Lower leg skin (tissue), 3 donors: ENCODE measurements around the gene SLC16A12.
"Not testable (repeated sequence)": the region's sequence is repeated elsewhere in the genome, so short reads cannot be mapped to it uniquely, and the experiment has no call there.

ENCODE experiments used
- POLR2A ChIP-seq, 2 donors: fragments of 450-650 bp; IDR thresholded peaks; one replicate each; pipeline ENCODE4 v1.6.1; 2016 to 2017; ENCODE audit warnings: antibody characterized with exemption in 2 of 2, mild to moderate bottlenecking in 1 of 2, moderate library complexity in 1 of 2
- TF ChIP-seq, protein P1 (sequence below), 3 donors: fragments of 450-650 bp; IDR thresholded peaks; one replicate each; pipeline ENCODE4 v1.5.1; 2016; ENCODE audit warnings: antibody characterized with exemption in 3 of 3, mild to moderate bottlenecking in 3 of 3, moderate library complexity in 2 of 3

DNA sequence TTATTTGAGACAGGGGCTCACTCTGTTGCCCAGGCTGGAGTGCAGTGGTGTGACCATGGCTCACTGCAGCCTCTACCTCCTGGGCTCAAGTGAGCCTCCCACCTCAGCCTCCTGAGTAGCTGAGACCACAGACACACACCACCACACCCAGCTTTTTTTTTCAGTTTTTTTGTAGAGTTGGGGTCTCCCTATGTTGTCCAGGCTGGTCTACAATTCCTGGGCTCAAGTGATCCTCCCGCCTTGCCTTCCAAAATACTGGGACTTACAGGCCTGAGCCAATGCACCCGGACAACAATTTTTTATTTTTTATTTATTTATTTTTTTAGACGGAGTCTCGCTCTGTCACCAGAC, 144.2 kb downstream of the SLC16A12 start:
- not testable (repeated sequence) for TF ChIP-seq POLR2A (IDR thresholded peaks at IDR 0.05)
- TF ChIP-seq, protein P1, sequence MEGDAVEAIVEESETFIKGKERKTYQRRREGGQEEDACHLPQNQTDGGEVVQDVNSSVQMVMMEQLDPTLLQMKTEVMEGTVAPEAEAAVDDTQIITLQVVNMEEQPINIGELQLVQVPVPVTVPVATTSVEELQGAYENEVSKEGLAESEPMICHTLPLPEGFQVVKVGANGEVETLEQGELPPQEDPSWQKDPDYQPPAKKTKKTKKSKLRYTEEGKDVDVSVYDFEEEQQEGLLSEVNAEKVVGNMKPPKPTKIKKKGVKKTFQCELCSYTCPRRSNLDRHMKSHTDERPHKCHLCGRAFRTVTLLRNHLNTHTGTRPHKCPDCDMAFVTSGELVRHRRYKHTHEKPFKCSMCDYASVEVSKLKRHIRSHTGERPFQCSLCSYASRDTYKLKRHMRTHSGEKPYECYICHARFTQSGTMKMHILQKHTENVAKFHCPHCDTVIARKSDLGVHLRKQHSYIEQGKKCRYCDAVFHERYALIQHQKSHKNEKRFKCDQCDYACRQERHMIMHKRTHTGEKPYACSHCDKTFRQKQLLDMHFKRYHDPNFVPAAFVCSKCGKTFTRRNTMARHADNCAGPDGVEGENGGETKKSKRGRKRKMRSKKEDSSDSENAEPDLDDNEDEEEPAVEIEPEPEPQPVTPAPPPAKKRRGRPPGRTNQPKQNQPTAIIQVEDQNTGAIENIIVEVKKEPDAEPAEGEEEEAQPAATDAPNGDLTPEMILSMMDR (IDR thresholded peaks at IDR 0.05) = not testable (repeated sequence)
